ENCODE measurements around the gene TTC33. TPM values are rescaled to one million over a fixed set of nuclear protein-coding genes. Genes with fewer than 3 reads are reported as not detected.

TTC33 gene
- total RNA-seq, 1 donor from 2014 or later, result 19.3 TPM

GRCh38 chr5:40688996-40689395 lies 66.8 kb downstream of the TTC33 start:
- no peak for ATAC-seq
- no peak for DNase-seq (ENCODE audit: missing footprints)
- intact Hi-C loops (cut with DNase I), result loop anchor here (2.0 to 5.0 kb wide), 4 partner anchors 522 to 1110 kb away; no protein-coding TSS in a partner anchor

DNA sequence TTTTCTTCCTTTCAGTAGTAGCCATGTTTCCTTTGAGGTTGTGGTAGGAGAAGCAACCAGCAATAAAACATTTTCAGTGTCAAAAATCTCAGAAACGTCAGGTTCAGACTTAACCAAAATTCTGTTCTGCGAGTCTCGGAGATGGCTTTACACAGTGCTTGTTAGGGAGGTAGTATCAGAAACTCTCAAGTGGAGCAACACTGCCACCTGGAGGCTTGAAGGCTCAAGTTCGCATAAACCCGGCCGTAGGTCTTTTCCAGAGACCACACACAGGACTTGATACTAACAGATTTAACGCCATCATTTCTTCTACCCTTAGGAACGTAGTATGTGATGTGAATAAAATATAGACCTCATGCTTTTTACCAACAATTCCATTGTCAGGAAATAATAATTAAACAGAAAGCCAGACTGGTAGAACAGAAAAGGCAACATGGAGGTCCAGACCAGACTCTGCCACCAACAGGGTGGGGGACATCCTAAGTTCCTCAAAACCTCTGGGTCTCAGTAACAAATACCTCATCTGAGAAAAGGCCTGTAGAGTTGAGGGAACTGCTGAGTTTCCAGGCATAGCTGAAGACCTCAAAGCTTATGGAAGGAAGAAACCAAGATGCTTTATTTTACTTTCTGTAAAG lies 67.5 kb downstream of the TTC33 start:
- DNase-seq (ENCODE audit: missing footprints) (peak; percentile 82), ATAC-seq (peak; percentile 93)
- intact Hi-C loops (cut with DNase I), result loop anchor here (2.0 to 5.0 kb wide), 4 partner anchors 521 to 1109 kb away; no protein-coding TSS in a partner anchor

- intact Hi-C loops (cut with DNase I), result loop anchor here (5.0 kb wide), 2 partner anchors 520 to 975 kb away; no protein-coding TSS in a partner anchor
- DNase-seq (ENCODE audit: missing footprints), result no peak
- no peak for ATAC-seq
Observed at GRCh38 chr5:40687321-40687720, 68.4 kb downstream of the TTC33 start.

DNA sequence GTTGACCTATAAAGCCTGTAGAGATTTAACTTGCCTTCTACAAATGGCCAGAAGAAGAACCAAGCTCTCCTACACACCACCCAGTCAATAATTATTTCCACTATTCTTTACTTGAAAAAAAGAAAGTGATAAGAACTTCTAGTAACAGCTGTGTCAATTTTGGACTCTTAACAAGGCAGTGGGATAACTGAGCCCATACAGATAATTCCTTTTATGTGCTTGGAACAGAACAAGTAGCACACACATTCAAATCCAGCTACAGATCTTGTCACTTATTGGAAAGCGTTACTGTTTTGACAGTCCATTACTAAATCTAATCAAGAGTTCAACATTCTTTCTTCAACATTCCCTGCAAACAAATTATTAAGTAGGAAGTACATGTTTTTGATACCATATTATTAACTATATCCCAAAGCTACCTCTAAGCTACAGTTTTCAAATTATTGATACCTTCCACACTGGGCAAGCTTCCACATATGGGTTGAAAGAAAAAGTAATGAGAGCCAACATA lies 69.7 kb downstream of the TTC33 start:
- DNase-seq (ENCODE audit: missing footprints) (no peak), ATAC-seq (no peak)
- intact Hi-C loops (cut with DNase I), result loop anchor here (5.0 kb wide), 2 partner anchors 519 to 974 kb away; no protein-coding TSS in a partner anchor

GRCh38 chr5:40685193-40685592 lies 70.6 kb downstream of the TTC33 start:
- no peak for DNase-seq (ENCODE audit: missing footprints)
- ATAC-seq, result no peak
- intact Hi-C loops (cut with DNase I), result loop anchor here (5.0 kb wide), 2 partner anchors 518 to 973 kb away; no protein-coding TSS in a partner anchor

DNA sequence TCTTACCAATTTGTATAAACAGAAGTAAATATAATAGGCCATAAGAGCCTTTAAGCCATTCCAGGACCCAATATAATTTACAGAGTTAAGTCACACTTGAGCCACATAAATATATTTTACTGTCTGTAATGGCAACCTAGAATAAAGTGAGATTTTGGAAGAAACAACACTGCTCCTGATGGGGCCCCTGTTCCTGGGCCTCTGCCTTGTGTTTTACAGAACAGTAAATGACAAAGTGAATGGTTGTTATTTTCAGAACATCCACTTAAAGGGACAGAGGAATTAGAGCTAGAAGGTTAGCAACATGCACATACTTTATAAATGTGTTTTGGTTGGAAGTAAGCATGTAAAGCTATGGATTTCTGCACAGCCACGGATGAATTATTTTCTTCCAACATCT lies 72.5 kb downstream of the TTC33 start:
- DNase-seq (ENCODE audit: missing footprints) (no peak), ATAC-seq (no peak)
- intact Hi-C loops (cut with DNase I), result loop anchor here (5.0 kb wide), 2 partner anchors 111 to 291 kb away; no protein-coding TSS in a partner anchor

DNA sequence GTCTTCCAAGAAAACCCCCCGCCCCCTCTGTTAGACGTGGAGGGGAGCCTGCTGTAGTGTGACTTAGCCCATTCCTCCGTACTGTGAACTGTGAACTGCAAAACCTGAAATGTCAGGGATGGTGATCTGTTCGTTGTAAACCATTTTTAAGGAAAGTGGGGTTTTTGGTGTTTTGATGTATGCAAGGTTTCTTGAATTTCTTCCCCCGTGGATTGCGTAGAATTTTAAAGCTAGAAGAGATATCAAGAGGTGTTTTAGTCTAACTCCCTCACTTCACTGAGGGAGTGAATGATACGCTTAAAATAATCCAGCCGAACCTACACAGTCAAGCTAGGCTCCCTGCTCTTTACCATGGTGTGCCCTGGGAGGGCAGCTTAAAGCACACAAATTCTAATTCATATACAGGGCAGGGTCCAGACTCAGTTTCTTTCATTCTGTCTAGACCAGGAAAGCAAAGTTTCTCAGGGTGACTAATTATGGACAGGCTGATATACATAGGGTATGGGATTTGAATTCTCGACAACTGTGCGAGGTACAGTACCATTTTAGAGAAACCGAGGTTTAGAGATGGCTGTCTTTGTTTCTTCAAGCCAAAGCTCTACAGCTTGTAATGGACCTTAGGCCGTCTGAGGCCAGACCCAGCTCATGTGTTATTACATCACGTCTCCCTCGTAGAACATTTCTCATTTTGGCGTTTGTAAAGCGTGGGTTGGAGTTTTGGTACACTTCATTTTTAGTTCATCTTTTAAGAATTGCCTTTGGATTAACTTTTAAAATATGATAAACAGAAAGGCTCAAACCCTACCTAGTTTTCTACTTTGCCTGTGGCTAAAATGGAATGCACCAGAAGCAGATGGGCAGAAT lies 73.4 kb downstream of the TTC33 start:
- DNase-seq (ENCODE audit: missing footprints), result no peak
- ATAC-seq, result no peak
- intact Hi-C loops (cut with DNase I), result loop anchor here (5.0 kb wide), 2 partner anchors 110 to 290 kb away; no protein-coding TSS in a partner anchor

GRCh38 chr5:40681363-40682153 lies 74.2 kb downstream of the TTC33 start:
- peak; percentile 85 for DNase-seq (ENCODE audit: missing footprints)
- intact Hi-C loops (cut with DNase I), result loop anchor here (5.0 kb wide), 2 partner anchors 109 to 289 kb away; no protein-coding TSS in a partner anchor
- no peak for ATAC-seq

- DNase-seq (ENCODE audit: missing footprints) (peak; percentile 69), ATAC-seq (no peak)
- intact Hi-C loops (cut with DNase I), result loop anchor here (5.0 kb wide), 2 partner anchors 109 to 289 kb away; no protein-coding TSS in a partner anchor
Observed at GRCh38 chr5:40680741-40681362, 74.9 kb downstream of the TTC33 start.

DNA sequence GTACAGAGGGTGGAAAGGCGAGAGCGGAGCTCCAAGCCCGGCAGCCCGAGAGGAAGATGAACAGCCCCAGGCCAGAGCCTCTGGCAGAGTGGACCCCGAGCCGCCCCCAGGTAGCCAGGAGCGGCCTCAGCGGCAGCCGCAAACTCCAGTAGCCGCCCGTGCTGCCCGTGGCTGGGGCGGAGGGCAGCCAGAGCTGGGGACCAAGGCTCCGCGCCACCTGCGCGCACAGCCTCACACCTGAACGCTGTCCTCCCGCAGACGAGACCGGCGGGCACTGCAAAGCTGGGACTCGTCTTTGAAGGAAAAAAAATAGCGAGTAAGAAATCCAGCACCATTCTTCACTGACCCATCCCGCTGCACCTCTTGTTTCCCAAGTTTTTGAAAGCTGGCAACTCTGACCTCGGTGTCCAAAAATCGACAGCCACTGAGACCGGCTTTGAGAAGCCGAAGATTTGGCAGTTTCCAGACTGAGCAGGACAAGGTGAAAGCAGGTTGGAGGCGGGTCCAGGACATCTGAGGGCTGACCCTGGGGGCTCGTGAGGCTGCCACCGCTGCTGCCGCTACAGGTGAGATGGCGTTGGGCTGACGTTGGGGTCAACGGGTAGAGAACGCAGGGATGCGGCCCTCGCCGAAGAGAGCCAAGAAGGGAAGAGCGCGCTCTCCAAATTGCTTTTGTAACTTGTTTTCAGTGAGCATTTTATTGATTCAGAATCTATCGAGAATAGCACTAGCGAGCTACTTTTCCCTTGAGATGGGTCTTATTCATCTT lies 75.7 kb downstream of the TTC33 start, which contains the start of gene PTGER4:
TSS of gene PTGER4 (plus strand) at position 3 of the 769 bp plus-strand sequence. CDS start 1,079 bp downstream, outside the sequence.
- DNase-seq (ENCODE audit: missing footprints) (peak; percentile 71), ATAC-seq (no peak)
- intact Hi-C loops (cut with DNase I), result loop anchor here (5.0 kb wide), 3 partner anchors 58 to 288 kb away; no protein-coding TSS in a partner anchor

DNA sequence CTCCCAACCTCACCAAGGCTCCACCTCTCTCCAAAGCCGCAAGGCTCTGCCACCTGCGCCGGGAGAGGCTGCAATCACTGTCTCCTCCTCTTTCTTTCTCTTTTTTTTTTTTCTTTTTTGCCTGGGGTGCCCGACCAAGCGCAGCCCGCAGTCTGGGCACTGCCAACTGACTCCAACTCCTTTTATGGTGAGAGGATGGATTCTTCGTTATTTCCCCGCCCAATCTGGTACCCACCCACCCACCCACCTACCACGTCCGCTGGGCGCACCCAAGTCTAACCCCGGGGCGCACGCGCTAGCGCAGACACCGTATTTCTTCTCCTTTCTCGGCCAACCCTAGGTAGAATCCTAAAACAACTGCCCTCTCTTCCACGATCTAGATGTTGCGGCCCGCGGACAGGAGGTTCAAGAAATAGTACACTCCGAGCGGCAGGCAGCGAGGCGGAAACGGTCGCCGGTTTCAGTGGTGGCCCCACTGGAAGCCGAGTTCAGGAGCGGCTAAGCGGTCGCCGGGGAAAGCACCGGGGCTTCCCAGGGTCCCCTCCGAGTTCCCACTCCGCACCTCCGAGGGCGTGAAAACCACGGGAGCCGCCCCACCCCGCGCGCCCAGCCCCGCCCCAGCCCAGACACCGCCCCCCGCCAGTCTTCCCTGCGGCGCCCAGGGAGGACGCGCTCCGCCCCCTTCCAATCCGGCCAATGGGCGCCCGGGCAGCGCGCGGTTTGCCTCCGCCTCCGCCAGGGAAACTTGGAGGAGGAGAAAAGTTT lies 76.4 kb downstream of the TTC33 start:
- DNase-seq (ENCODE audit: missing footprints) (peak; percentile 96), ATAC-seq (peak; percentile 97)
- intact Hi-C loops (cut with DNase I), result loop anchor here (5.0 kb wide), 1 partner anchor 57 kb away; no protein-coding TSS in a partner anchor

DNA sequence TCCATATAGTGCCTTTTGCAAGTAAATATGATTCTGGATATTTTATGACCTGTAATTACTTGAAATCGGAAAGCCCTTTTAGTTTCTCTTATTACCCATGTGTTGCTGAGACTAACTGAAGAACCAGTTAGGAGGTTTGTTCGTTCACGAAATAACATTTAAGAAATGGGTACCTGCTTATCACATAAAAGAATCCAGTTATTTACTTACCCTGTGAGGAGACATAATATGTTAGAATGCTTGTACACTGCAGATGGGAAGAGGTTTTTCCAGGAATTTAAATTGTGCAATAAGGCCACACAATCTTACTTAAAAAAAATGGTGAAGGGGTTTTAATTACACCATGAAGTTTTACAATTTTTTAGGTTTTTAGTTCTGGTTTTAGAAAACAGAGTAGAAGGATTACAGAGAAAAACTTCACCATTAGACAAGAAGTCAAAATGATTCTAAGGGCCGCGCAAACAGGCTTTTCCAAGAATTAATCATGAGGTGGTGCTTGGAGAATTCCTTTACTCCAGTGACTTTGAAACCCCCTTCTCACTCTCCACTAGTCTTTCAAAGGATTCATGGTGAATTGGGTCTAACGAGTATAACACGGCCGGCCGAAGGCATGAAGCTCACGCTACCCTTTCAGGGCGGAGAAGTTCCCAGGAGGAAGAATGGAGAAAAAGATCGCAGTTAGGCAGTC lies 77.2 kb downstream of the TTC33 start:
- DNase-seq (ENCODE audit: missing footprints), result no peak
- ATAC-seq, result no peak
- intact Hi-C loops (cut with DNase I), result loop anchor here (5.0 kb wide), 1 partner anchor 56 kb away; no protein-coding TSS in a partner anchor

- intact Hi-C loops (cut with DNase I), result loop anchor here (5.0 kb wide), 1 partner anchor 56 kb away; no protein-coding TSS in a partner anchor
- no peak for ATAC-seq
- DNase-seq (ENCODE audit: missing footprints), result no peak
Observed at GRCh38 chr5:40678026-40678425, 77.7 kb downstream of the TTC33 start.

DNA sequence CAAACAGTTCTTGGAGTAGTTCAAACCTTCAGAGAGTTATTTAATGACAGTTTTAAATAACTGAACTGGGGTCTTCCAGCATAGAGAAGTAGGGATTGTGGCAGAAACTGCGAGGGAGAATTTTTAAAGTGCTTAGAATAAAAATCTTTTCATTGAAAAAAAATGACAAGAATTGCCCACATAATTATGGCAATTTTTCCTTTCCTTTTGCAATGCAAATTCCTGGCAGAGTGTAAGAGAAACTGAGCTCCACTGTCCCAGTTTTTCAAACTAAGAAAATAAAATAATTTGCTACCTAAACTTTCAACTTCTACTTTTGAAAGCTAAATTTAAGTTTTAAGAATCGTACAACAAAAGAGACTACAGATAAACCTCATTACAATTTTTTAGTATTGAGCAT lies 78.3 kb downstream of the TTC33 start:
- ATAC-seq, result no peak
- intact Hi-C loops (cut with DNase I), result loop anchor here (5.0 kb wide), 1 partner anchor 55 kb away; no protein-coding TSS in a partner anchor

GRCh38 chr5:40676613-40677343 lies 79.0 kb downstream of the TTC33 start:
- intact Hi-C loops (cut with DNase I), result loop anchor here (5.0 kb wide), 1 partner anchor 54 kb away; no protein-coding TSS in a partner anchor
- DNase-seq (ENCODE audit: missing footprints) (no peak), ATAC-seq (no peak)

More for the DNA sequence above, 78.3 kb downstream of the TTC33 start:
- DNase-seq (ENCODE audit: missing footprints), result no peak
